ENCODE results near the gene CFDP1. TPM values are rescaled to one million over a fixed set of nuclear protein-coding genes. Genes with fewer than 3 reads are reported as not detected.

The CFDP1 gene
- total RNA-seq, 1 donor from 2014 or later = 49.0 TPM

DNA sequence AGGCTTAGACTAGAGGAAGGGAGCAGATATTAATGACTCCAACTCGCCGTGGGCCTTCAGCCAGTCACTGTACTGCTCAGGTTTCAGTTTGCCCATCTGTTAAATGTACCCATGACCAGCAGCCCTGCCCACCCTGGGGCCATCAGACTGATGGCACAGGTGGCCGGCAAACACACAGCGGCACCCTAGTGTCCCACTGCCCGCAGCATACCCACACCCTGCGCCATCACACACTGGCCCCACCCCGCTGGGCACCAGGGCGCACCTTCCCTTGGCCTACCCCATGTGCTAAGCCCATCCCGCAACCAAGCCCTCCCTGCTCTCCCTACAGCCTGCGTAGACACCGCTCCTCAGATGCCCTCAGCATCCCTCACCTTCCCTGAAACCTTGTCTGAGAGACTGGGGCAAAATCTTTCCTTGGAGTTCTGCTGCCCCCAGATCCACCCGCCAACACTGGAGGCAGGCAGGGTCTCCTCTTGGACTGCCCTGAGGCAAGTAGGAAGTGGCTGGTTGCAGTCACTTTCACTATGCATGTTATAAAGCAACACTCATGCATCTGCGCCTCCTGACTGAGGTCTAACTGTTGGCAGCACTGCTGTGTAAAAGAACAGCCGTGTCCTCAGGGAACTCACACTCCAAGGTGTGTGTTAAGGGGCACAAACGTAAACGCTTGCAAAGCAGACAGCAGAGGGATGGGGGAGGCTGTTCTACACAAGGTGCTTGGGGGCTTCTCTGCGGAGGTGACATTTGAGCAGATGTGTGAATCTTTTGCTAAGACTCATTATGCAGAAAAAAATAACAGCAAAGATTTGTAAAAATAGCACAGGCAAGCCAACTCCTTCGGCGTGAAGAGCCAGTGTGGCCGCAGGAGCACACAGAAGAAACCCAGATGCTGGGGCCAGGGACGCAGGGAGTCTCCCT is 175.2 kb downstream of the CFDP1 start:
- Histone ChIP-seq H3K9me3 (no peaks in the 10 kb centered on the region), H3K27me3 (no peaks in the 10 kb centered on the region), H3K4me3 (no peak overlapping the region), H3K27ac (peak overlapping the region; percentile 81), H3K4me1 (peaks cover 80% of the 10 kb centered on the region), H3K36me3 (no peaks in the 10 kb centered on the region)
- DNase-seq = no peak
- ATAC-seq = no peak
- TF ChIP-seq, protein P1, sequence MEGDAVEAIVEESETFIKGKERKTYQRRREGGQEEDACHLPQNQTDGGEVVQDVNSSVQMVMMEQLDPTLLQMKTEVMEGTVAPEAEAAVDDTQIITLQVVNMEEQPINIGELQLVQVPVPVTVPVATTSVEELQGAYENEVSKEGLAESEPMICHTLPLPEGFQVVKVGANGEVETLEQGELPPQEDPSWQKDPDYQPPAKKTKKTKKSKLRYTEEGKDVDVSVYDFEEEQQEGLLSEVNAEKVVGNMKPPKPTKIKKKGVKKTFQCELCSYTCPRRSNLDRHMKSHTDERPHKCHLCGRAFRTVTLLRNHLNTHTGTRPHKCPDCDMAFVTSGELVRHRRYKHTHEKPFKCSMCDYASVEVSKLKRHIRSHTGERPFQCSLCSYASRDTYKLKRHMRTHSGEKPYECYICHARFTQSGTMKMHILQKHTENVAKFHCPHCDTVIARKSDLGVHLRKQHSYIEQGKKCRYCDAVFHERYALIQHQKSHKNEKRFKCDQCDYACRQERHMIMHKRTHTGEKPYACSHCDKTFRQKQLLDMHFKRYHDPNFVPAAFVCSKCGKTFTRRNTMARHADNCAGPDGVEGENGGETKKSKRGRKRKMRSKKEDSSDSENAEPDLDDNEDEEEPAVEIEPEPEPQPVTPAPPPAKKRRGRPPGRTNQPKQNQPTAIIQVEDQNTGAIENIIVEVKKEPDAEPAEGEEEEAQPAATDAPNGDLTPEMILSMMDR (IDR thresholded peaks at IDR 0.05) = no peak
- intact Hi-C loops (cut with DNase I) = no loop called here

DNA sequence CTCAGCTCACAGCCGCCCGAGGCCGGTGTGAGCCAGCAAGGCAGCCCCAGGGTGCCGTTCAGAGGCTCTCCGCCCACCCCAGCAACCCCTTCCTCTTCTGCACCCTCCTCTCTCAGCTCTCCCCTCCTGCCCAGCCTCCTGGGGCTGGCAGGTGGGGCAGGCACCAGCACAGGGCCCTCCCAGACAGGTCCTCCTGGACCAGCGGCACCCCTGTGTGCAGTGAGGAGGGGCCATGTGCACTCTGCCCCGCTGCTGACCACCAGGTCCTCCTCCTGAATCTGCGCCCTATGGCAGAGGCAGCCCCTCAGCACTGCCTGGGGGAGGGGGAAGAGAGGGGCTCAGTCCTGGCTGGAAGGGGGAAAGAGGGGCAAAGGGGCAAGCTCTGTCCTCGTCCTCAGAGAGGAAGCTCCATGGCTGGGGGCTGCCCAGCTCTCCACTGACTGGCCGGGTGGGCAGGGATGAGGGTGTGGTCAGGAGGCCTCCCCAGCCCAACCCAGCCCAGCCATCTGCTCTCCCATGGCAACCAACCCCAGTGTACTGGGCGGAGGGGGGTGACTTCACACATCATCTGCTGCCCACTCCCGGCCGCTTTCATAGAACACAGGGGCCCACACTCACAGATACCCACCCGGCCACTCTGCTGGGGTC is 176.5 kb downstream of the CFDP1 start:
- ATAC-seq (peak; percentile 22), DNase-seq (no peak)
- Histone ChIP-seq H3K4me1 (peaks cover 80% of the 10 kb centered on the region), H3K4me3 (no peak overlapping the region), H3K36me3 (no peaks in the 10 kb centered on the region), H3K27me3 (no peaks in the 10 kb centered on the region), H3K27ac (peak overlapping the region; percentile 81), H3K9me3 (no peaks in the 10 kb centered on the region)
- intact Hi-C loops (cut with DNase I) = no loop called here
- TF ChIP-seq, protein P1 (IDR thresholded peaks at IDR 0.05) = no peak

DNA sequence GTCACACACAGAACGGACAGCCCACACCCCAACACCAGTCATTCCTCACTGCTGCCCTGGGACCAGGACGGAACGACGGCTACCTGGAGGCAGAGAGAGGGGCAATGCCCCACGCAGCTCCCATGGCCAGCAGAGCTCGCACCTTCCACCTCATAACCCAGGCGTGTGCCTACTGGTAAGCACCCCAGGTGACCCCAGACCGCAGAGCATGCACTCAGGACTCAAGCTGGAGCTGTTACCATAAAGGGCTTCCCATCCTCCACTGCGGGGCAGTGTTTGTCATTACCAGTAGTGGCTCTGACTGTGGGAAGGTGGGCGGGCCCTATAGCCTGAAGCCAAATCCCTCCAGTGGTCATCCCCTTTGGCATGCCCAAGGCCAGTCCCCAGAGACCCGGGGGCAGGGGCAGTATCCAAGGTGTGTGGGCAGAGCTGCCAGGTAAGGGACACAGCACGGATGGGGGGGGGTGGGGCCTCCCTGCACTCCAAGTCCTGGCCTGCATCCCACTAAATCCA is 177.2 kb downstream of the CFDP1 start:
- intact Hi-C loops (cut with DNase I) = no loop called here
- Histone ChIP-seq H3K27me3 (no peaks in the 10 kb centered on the region), H3K27ac (peak overlapping the region; percentile 81), H3K9me3 (no peaks in the 10 kb centered on the region), H3K4me1 (peaks cover 75% of the 10 kb centered on the region), H3K36me3 (no peaks in the 10 kb centered on the region), H3K4me3 (no peak overlapping the region)
- peak; percentile 70 for DNase-seq
- TF ChIP-seq, protein P1 (IDR thresholded peaks at IDR 0.05) = no peak
- peak; percentile 2 for ATAC-seq

DNA sequence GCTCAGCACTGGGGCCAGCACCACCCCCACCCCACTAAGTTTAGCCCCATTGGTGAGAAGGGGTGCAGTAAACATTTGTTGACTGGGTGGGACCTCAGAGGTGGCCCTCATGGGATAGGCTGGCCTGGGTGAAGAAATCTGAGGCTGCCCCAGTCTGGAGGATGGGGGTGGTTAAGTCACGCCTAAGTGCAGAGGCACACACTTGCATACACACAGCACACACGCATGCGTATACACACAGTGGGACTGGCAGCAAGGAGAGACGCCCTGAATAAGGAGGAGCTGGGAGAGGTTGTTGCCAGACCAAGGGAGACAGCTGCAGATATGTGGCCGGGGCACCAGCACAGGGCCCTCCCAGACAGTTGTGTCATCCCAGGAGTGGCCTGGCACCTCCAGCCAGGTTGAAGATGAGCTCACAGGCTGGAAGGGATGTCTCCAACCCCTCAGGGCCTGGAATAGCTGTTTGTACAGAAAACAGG is 178.9 kb downstream of the CFDP1 start:
- peak; percentile 52 for ATAC-seq
- Histone ChIP-seq H3K27me3 (no peaks in the 10 kb centered on the region), H3K4me1 (peaks cover 80% of the 10 kb centered on the region), H3K36me3 (no peaks in the 10 kb centered on the region), H3K27ac (peak overlapping the region; percentile 81), H3K9me3 (no peaks in the 10 kb centered on the region), H3K4me3 (no peak overlapping the region)
- DNase-seq = peak; percentile 70
- intact Hi-C loops (cut with DNase I) = loop anchor here (5.0 kb wide), 1 partner anchor 128 kb away; no protein-coding TSS in a partner anchor
- TF ChIP-seq, protein P1 (IDR thresholded peaks at IDR 0.05) = no peak

DNA sequence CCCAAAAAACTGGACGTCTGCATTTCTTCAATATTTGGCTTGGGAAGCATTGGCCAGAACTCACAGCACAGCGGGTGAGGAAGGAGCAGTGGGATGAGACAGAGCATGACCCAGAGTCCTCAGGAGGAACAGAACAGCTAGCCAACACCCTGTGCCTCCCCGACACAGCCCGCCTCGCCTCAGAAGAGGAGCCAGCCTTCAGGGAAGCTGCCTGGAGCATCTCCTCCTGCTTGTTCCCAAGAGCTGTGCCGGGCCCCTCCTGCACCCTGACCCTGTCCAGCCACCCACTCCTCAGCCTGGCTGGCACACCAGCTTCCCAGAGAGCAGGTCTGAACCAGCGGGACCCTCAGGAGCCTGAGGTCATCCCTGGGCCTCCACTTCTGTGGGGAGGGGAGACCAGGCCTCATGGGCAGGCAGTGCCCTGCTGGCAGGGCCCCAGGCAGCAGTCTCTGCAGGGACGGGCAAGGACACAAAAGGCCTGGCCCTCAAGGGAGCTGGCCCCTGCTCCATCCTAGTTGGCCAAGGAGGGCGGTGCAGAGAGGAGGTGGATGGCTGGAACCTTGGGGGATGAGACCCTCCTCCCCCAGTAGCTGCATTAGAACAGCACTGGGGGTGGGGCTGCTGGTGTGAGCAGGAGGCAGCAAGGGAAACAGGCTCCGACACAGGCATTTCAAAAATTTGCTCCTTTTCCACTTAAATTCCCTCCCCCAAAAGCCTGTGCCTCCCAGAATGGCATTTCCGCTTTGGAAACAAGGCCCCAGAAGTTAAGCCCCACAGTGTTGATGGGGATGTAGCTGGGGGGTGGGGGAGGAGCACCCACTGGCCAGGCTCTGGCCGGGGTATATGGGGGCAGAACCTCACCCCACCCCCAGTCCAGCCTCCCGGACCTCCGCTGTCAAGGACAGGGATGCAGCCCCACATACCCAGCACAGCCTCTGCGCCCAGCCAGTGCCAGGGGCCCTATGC is 180.1 kb downstream of the CFDP1 start:
- TF ChIP-seq, protein P1 (IDR thresholded peaks at IDR 0.05) = no peak
- intact Hi-C loops (cut with DNase I) = loop anchor here (5.0 kb wide), 1 partner anchor 129 kb away; no protein-coding TSS in a partner anchor
- DNase-seq (peak; percentile 63), ATAC-seq (no peak)
- H3K36me3 ChIP-seq = no peaks in the 10 kb centered on the region
- peaks cover 87% of the 10 kb centered on the region for H3K4me1 ChIP-seq
- no peaks in the 10 kb centered on the region for H3K9me3 ChIP-seq
- peak overlapping the region; percentile 81 for H3K27ac ChIP-seq
- H3K4me3 ChIP-seq = peak overlapping the region; percentile 5
- H3K27me3 ChIP-seq = no peaks in the 10 kb centered on the region
